ENCODE results near the gene QSOX1.

GRCh38 chr1:180178511-180179161 is 24.0 kb downstream of the QSOX1 start:
- no peak for TF ChIP-seq EZH2phosphoT487 (IDR thresholded peaks at IDR 0.05; ENCODE audit: borderline replicate concordance, low read length)
- TF ChIP-seq CTCF (conservative IDR thresholded peaks at IDR 0.05; ENCODE audit: low read depth, low read length): peak; percentile 85

All from PC-3 (cell line).